Measurements from ENCODE around the gene KDM1A. TPM values are rescaled to one million over a fixed set of nuclear protein-coding genes. Genes with fewer than 3 reads are reported as not detected.

The KDM1A gene
- total and polyA plus RNA-seq, 10 of the 15 experiments (the other 5 are each of a cell fraction or from before 2014, with no cell fraction given) = 39.2 to 118 (median 98.9) TPM

GRCh38 chr1:23026568-23026967 lies 7.3 kb downstream of the KDM1A start:
- Histone ChIP-seq H3K36me3 (ENCODE audit: control insufficient read depth in 2 of 2, insufficient read depth in 2 of 2, low read length in 1 of 2) (no peaks in the 10 kb centered on the region), H3K4me2 (ENCODE audit: control insufficient read depth, insufficient read depth) (peak overlapping the region; percentile 43; the same call in 1 of the 2 replicates), H3K9ac (ENCODE audit: control insufficient read depth, insufficient read depth, low read length) (no peak overlapping the region), H3K27ac (ENCODE audit: control insufficient read depth, insufficient read depth) (no peak overlapping the region), H3K9me3 (replicated peaks; ENCODE audit: control insufficient read depth, insufficient read depth, low read length) (no peaks in the 10 kb centered on the region; the same call in 1 of the 3 replicates), H3K27me3 (replicated peaks in 1 of 2; ENCODE audit: control insufficient read depth in 2 of 2, insufficient read depth in 2 of 2, low read length in 1 of 2) (no peaks in the 10 kb centered on the region), H2AFZ (ENCODE audit: control insufficient read depth, low read depth, low read length) (no peak overlapping the region), H3K4me1 (ENCODE audit: control insufficient read depth, insufficient read depth, low read length) (peaks cover 27% of the 10 kb centered on the region), H4K20me1 (ENCODE audit: control insufficient read depth, insufficient read depth) (no peaks in the 10 kb centered on the region), H3K4me3 (no peak overlapping the region), H3K79me2 (ENCODE audit: control insufficient read depth, insufficient read depth, low read length) (peaks cover 97% of the 10 kb centered on the region)
- in situ Hi-C loops (cut with MboI) = no loop called here
- no TSS peak for BruUV-seq (replicated peaks)
- ChIA-PET SMC1A (ENCODE audit: uncharacterized antibody, unreplicated experiment) (interaction anchor here (1.0 to 1.5 kb wide), 3 partner anchors 12 to 158 kb away, joined by 3 read pairs; no protein-coding TSS in a partner anchor), POLR2A (no interaction called here), RAD21 (ENCODE audit: unreplicated experiment) (no interaction called here), CTCF (interaction anchor here (1.6 kb wide), 1 partner anchor 72 kb away, joined by 5 read pairs; no protein-coding TSS in a partner anchor)
- 81% methylated on average over 2 of the region's 2 CpGs for WGBS (ENCODE audit: insufficient coverage, insufficient replicate concordance, low lambda C conversion rate, missing lambda C conversion rate)
- peak; percentile 44 for ATAC-seq
- FAIRE-seq = no peak
- no peak for DNase-seq (ENCODE audit: low read depth, low spot score)
- intact Hi-C loops (cut with micrococcal nuclease; ENCODE audit: unreplicated experiment) = no loop called here
- TF ChIP-seq POLR2A (IDR thresholded peaks at IDR 0.05; ENCODE audit: low read depth, low read length) (no peak), ZBTB4 (CRISPR knock-in tag; IDR thresholded peaks at IDR 0.05) (no peak), SIN3A (IDR thresholded peaks at IDR 0.05; ENCODE audit: low read depth, low read length) (no peak), CEBPZ (IDR thresholded peaks at IDR 0.05; ENCODE audit: low read depth, low read length) (no peak), SRF (IDR thresholded peaks at IDR 0.05; ENCODE audit: low read depth in 2 of 2, low read length in 2 of 2) (no peak), MEF2B (IDR thresholded peaks at IDR 0.05; ENCODE audit: partially characterized antibody, poor library complexity, severe bottlenecking) (no peak), MAX (IDR thresholded peaks at IDR 0.05; ENCODE audit: low read depth, low read length) (no peak), STAT3 (IDR thresholded peaks at IDR 0.05; ENCODE audit: low read depth, low read length) (no peak), NR2F1 (conservative IDR thresholded peaks at IDR 0.05) (no peak), BCL11A (IDR thresholded peaks at IDR 0.05; ENCODE audit: low read depth, low read length) (no peak), ATF7 (IDR thresholded peaks at IDR 0.05; ENCODE audit: low read depth) (no peak), CBFB (IDR thresholded peaks at IDR 0.05; ENCODE audit: low read depth) (no peak), ZNF384 (IDR thresholded peaks at IDR 0.05; ENCODE audit: borderline replicate concordance, low read depth, low read length) (no peak), NFYA (IDR thresholded peaks at IDR 0.05; ENCODE audit: borderline replicate concordance, low read depth, low read length) (no peak), NR2C2 (IDR thresholded peaks at IDR 0.05; ENCODE audit: borderline replicate concordance, control insufficient read depth, insufficient read length, low read depth) (no peak), USF2 (IDR thresholded peaks at IDR 0.05; ENCODE audit: borderline replicate concordance, low read depth, low read length) (no peak), SMAD1 (IDR thresholded peaks at IDR 0.05; ENCODE audit: low read depth, partially characterized antibody) (no peak)

All from GM12878 (cell line).